Gastroesophageal sphincter (tissue), 3 donors: Measurements from ENCODE around the gene STK32B.

Source experiments
- CTCF ChIP-seq, 4 experiments: fragments of 200-600 bp in 2 of 4; fragments of 450-650 bp in 2 of 4; sonication (generic) in 1 of 4; IDR thresholded peaks; one replicate each; pipeline ENCODE4 v1.5.1; 2017 to 2019; ENCODE audit warnings: antibody characterized with exemption in 4 of 4, mild to moderate bottlenecking in 2 of 4, moderate library complexity in 2 of 4
- POLR2AphosphoS5 ChIP-seq: sonication (generic); formaldehyde crosslinking; IDR thresholded peaks from one replicate; pipeline ENCODE4 v1.6.1; 2017; ENCODE audit warnings: antibody characterized with exemption

- TF ChIP-seq CTCF (IDR thresholded peaks at IDR 0.05) (no peak), POLR2AphosphoS5 (no peak)
These were observed 38.9 kb upstream of the STK32B start for GRCh38 chr4:5012244-5012898.
